GM18907 (cell line): ENCODE measurements around the gene OR2AG2.

Experiments
- ATAC-seq: cut with Tn5 transposase; IDR thresholded peaks from one replicate; pipeline ENCODE4 v1.9.1; 2021; ENCODE audit warnings: mild to moderate bottlenecking, moderate library complexity; ENCODE audit not compliant: unreplicated experiment

The OR2AG2 gene

GRCh38 chr11:6745018-6745417 is 26.8 kb downstream of the OR2AG2 start:
- no peak for ATAC-seq

DNA sequence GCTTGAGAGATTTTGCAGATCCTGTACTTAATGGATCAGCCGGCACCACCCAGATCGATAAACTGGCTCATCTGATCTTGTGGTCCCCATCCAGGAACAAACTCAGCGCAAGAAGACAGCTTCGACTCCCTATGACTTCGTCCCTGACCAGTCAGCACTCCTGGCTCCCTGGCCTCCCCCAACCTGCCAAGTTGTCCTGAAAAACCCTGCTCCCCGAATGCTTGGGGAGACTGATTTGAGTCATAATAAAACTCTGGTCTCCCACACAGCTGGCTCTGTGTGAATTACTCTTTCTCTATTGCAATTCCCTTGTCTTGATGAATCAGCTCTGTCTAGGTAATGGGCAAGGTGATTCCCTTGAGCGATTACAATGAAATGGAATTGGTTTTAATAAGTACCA is 29.5 kb downstream of the OR2AG2 start:
- ATAC-seq: no peak

DNA sequence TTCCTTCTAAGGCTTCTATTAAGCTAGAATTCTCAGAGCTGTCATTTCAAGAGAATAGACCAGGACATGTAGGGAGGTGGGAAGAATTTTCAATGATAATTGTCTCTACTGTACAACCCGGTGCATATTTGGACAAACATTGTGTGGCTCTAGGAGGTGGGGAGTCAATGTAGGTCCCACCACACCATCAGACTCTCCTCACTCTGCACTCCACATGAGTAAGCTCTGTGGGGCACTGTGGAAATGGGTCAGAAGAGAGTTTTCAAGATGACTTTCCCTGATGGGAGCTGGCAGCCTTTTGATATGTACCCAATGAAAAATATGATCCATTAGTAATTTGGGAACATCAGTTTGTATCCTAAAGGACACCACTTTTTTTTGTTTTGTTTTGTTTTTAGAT is 33.2 kb downstream of the OR2AG2 start:
- no peak for ATAC-seq

GRCh38 chr11:6737872-6738466 is 33.8 kb downstream of the OR2AG2 start:
- ATAC-seq: no peak

DNA sequence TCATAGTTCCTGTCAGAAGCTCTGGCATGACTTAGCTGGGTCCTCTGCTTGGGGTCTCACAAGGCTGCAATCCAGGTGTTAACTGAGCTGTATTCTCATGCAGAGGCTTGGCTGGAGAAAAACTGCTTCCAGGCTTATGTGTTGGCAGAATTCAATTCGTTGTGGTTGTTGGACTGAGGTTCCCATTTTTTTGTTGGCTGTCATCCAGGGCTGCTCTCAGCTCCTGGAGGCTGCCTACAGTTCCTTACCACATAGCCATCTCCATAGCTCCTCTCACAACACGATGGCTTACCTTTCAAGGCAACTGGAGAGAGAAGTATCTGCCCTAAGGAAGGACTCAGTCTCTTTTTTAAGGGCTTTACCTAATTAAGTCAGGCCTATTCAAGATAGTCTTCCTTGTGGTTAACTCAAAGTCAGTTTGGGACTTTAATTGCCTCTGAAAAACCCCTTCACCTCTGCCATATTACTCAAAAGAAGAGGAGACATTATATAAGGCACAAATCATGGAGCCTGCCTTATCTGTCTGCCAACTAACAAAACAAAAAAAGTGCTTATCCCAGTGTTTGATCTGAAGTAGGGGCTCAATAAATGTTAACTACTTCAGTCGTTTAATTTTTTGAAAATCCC is 35.2 kb downstream of the OR2AG2 start:
- ATAC-seq: no peak

DNA sequence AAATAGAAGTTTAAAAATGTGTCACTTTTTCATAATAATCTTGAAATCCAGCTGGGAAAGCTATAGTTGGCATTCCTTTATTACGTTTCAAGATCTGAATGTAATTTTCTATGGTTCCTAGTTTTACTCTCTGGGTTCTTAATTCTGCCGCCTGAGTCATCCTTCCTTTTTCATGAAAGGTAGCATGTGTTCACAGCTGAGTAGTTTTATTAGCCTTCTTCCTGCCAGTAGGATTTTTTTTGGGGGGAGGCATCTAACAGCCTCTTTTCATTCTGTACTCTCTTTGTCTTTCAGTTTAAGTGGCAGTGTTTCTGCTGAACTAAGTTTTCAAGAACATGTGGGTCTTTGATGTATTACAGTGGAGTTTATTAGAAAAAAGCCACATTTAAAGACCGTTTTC is 36.5 kb downstream of the OR2AG2 start:
- ATAC-seq: no peak

DNA sequence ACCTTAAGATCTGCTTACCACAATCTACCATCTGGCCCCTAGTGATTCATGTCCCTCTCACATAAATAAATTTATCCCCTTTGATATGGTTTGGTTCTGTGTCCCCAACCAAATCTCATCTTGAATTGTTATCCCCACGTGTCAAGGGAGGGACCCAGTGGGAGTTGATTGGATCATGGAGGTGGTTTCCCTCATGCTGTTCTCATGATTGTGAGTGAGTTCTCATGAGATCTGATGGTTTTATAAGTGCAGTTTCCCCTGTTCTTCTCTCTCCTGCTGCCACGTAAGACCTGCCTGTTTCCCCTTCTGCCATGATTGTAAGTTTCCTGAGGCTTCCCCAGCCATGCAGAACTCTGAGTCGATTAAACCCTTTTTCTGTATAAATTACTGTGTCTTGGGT is 37.2 kb downstream of the OR2AG2 start:
- ATAC-seq: no peak

DNA sequence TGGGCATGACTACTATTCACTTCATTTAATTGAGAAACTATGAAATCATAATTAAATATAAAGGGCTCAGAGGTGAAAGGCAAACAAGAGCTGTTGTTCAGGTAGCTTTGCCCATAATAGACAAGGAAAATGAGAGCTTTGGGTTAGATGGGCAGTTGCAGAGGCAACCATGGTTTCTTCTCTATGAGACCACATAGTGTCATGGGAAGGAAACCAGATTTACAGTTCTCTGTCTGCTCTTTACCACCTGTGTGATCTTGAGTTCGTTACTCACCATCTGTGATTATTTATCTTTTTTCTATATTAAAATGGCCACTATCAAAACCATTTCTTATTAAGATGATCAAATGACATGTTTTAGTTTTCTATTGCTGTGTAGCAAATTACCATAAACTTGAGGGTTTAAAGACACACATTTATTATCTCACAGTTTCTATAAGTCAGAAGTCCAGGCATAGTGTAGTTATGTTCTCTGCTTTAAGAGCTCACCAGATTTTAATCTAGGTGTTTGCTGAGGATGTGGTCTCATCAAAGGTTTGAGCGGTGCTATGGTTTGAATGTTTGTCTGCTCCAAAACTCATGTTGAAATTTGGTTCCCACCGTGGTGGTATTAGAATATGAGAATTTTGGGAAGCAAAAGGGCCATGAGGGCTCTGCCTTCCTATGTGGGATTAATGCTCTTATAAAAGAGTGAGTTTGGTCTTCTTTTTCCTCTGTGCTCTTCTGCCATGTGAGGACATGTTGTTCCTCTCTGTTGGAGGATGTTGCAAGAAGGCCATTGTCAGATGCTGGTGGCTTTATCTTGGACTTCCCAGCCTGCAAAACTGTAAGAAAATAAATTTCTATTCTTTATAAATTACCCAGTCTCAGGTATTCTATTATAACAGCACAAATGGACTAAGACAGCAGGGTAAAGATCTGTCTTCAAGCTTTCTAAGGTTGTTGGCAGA is 38.2 kb downstream of the OR2AG2 start:
- no peak for ATAC-seq

DNA sequence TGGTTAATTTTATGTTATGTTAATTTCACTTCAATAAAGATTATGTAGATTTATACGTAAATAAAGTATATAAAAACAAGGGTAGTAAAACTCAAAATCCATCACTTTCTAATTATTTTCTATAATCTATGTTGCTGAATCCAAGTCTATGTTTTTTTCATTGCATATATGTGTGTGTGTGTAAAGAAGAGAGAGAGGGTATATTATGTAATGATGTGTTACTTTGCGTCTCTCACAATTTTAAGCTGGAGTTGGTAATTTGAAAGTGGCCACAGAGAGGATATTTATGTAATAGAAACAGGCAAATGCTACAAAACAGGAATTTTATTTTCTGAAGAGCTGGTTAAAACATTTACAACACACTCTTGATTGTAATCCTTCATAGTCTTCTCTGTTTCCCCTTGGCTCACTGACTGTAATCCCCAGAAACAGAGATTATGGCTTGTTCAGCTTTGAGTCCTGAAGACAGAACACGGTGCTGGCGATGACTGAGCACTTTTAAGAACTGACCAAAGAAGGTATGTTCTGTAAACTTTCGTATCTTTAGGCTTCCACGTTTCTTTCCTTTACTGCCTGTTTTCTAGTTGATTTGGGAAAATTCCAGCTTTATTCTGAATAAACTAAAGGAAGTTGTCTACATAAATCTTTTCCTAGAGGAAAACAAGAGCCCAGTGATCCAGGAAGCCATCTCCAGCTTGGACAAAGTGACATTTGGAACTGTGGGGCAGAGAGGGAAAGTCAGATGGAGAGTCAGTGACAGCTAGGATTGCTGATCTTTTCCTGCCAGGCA is 43.6 kb downstream of the OR2AG2 start:
- ATAC-seq: no peak

DNA sequence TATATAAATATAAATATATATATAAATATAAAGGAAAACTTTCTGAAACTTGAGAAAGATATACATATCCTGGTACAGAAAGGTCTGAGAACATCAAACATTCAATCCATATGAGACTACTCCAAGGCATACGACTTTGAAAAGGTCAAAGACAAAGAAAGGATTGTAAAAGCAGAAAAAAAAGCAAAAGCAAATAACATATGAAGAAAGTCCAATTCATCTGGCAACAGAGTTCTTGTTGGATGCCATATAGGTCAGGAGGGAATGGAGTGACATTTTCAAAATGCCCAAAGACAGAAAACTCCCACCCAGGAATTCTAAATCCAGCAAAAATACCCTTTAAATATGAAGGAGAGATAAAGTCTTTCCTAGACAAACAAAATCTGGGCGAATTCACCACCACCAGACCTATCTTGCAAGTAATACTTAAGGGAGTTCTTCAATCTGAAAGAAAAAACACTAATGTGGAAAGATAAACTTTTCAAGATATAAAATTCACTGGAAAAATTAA is 46.3 kb downstream of the OR2AG2 start:
- ATAC-seq: no peak

DNA sequence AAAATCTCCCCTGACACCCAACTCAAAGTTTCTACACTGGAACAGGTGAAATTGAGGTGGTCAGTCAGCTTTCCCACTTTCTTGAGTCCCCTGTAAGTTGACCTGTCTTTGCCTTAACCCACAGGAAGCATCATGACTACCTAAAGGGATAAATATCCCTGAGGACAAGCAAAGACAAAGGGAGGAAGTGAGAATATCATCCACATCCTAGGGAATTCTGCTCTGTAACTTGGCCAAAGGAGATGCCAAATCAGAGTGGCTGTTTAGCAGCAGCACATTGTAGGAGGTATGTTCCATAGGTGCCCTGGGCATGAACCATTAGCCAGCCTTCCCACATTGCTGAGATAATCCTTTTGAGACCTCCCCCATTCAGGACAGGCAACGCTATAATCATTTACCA is 47.8 kb downstream of the OR2AG2 start:
- ATAC-seq: no peak

- ATAC-seq: no peak
These were observed 50.4 kb downstream of the OR2AG2 start for GRCh38 chr11:6721343-6721742.

DNA sequence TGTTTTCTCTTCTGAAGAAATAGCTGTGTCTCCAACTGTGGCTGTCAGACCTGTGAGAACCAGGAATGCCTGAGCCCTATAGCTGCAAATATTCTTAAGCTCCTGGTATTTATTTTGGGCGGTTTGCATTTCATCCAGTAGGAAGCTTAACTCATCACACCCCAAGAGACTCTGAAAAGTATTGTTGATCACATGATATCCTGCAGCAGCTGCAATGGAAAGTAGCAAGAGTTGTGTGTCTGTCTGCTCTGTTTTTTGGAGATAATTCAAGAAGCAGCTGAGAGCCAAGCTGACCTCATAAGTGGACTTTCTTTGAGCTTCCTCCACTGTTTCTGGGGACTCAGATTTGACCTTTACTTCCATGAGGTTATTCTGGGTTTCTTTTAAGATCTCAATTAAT is 52.2 kb downstream of the OR2AG2 start:
- no peak for ATAC-seq

- no peak for ATAC-seq
These were observed 54.4 kb downstream of the OR2AG2 start for GRCh38 chr11:6717426-6717825.
